BLaER1 (cell line): Measurements from ENCODE around the gene HSPB9.

Experiments
- H3K27ac ChIP-seq: shearing (Covaris generic); formaldehyde crosslinking; 2 replicates; pipeline ENCODE4 v1.8.1; 2022
- H3K27me3 ChIP-seq: shearing (Covaris generic); formaldehyde crosslinking; 2 replicates; pipeline ENCODE4 v1.8.1; 2022
- H3K36me3 ChIP-seq: shearing (Covaris generic); formaldehyde crosslinking; 2 replicates; pipeline ENCODE4 v1.8.1; 2022
- H3K4me1 ChIP-seq: shearing (Covaris generic); formaldehyde crosslinking; 2 replicates; pipeline ENCODE4 v1.8.1; 2022
- H3K4me2 ChIP-seq: shearing (Covaris generic); formaldehyde crosslinking; 2 replicates; pipeline ENCODE4 v1.8.1; 2022
- H3K4me3 ChIP-seq: shearing (Covaris generic); formaldehyde crosslinking; 2 replicates; pipeline ENCODE4 v1.8.1; 2022
- H3K9ac ChIP-seq: shearing (Covaris generic); formaldehyde crosslinking; 2 replicates; pipeline ENCODE4 v1.8.1; 2022
- H3K9me3 ChIP-seq: shearing (Covaris generic); formaldehyde crosslinking; 2 replicates; pipeline ENCODE4 v1.8.1; 2022
- H4K20me1 ChIP-seq: shearing (Covaris generic); formaldehyde crosslinking; 2 replicates; pipeline ENCODE4 v1.8.1; 2022
- Cebpa-rat ChIP-seq: shearing (Covaris generic); IDR thresholded peaks from 2 replicates; pipeline ENCODE4 v1.8.1; 2022

HSPB9 gene

DNA sequence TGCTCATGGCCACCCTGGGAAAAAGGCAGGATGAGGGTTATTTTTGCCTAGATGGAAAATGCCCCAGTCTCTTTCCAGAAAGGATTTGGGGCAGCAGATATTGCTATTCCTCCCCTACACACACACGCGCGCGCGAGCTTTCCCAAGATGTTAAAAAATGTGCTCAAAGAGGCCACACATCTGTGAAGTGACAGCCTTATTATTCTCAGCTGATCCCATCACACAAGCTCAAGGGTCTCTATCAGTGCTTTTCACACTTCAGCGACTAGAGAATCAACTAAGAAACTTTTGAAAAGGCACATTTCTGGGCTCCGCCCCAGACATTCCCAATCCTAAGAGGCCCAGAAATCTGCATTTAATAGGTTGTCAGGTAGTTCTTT is 37.9 kb downstream of the HSPB9 start:
- Histone ChIP-seq H3K27me3 (no peaks in the 10 kb centered on the region), H3K36me3 (no peaks in the 10 kb centered on the region), H4K20me1 (no peaks in the 10 kb centered on the region), H3K4me2 (peak overlapping the region; percentile 71), H3K4me1 (peaks cover 40% of the 10 kb centered on the region), H3K9me3 (no peaks in the 10 kb centered on the region), H3K4me3 (no peak overlapping the region), H3K9ac (peak overlapping the region; percentile 38; the same call in 1 of the 2 replicates), H3K27ac (peak overlapping the region; percentile 65; the same call in 1 of the 2 replicates)
- TF ChIP-seq Cebpa-rat, result no peak

GRCh38 chr17:42163113-42163512 is 40.5 kb downstream of the HSPB9 start:
- Histone ChIP-seq H3K36me3 (no peaks in the 10 kb centered on the region), H3K4me2 (no peak overlapping the region), H3K9me3 (no peaks in the 10 kb centered on the region), H3K27ac (no peak overlapping the region), H3K4me1 (peaks cover 33% of the 10 kb centered on the region), H3K4me3 (no peak overlapping the region), H3K9ac (no peak overlapping the region), H4K20me1 (no peaks in the 10 kb centered on the region), H3K27me3 (no peaks in the 10 kb centered on the region)
- TF ChIP-seq Cebpa-rat, result no peak

- Histone ChIP-seq H3K4me3 (no peak overlapping the region), H3K36me3 (no peaks in the 10 kb centered on the region), H3K4me1 (peaks cover 33% of the 10 kb centered on the region), H3K9me3 (no peaks in the 10 kb centered on the region), H3K27ac (no peak overlapping the region), H3K9ac (no peak overlapping the region), H3K27me3 (no peaks in the 10 kb centered on the region), H3K4me2 (no peak overlapping the region), H4K20me1 (no peaks in the 10 kb centered on the region)
- no peak for TF ChIP-seq Cebpa-rat
Observed at GRCh38 chr17:42163696-42164407, 41.2 kb downstream of the HSPB9 start.

- Histone ChIP-seq H3K36me3 (no peaks in the 10 kb centered on the region), H3K4me1 (peaks cover 16% of the 10 kb centered on the region), H3K27me3 (no peaks in the 10 kb centered on the region), H3K9ac (no peak overlapping the region), H3K9me3 (no peaks in the 10 kb centered on the region), H3K27ac (no peak overlapping the region), H4K20me1 (no peaks in the 10 kb centered on the region), H3K4me3 (no peak overlapping the region), H3K4me2 (no peak overlapping the region)
- no peak for TF ChIP-seq Cebpa-rat
Observed at GRCh38 chr17:42165751-42166150, 43.1 kb downstream of the HSPB9 start.

DNA sequence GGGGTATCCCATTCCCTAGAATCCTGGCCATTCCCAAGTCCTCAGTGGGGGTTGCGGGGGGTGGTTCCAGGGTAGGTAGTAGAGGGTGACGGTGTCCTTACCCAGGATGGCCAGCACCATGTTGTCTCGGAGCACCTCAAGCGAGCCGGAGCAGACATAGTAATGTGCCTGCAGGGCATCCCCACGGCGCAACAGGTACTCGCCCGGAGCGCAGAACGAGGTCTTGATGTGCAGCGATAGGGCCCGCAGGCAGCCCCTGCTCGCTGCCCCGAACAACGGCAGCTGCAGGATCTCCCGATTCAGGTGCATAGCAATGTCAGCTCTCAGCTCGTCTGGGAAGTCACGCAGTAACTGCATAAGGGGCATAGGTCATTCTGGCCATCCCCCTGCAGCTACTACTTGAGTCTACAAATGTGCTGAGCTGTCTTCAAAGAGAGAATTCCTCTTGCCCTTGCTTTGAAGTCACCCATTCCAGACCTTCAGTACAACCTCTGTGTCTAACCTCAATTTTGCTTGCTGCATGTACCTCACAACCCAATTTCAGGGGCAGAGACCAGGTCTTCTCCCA is 43.7 kb downstream of the HSPB9 start:
- Histone ChIP-seq H3K27me3 (no peaks in the 10 kb centered on the region), H3K36me3 (no peaks in the 10 kb centered on the region), H3K4me3 (no peak overlapping the region), H3K9ac (no peak overlapping the region), H3K4me2 (no peak overlapping the region), H4K20me1 (no peaks in the 10 kb centered on the region), H3K9me3 (no peaks in the 10 kb centered on the region), H3K27ac (no peak overlapping the region), H3K4me1 (peaks cover 11% of the 10 kb centered on the region)
- no peak for TF ChIP-seq Cebpa-rat

- TF ChIP-seq Cebpa-rat, result no peak
- Histone ChIP-seq H4K20me1 (no peaks in the 10 kb centered on the region), H3K36me3 (no peaks in the 10 kb centered on the region), H3K9ac (no peak overlapping the region), H3K4me2 (no peak overlapping the region), H3K27ac (no peak overlapping the region), H3K4me3 (no peak overlapping the region), H3K27me3 (no peaks in the 10 kb centered on the region), H3K9me3 (no peaks in the 10 kb centered on the region), H3K4me1 (no peaks in the 10 kb centered on the region)
Observed at GRCh38 chr17:42167807-42168206, 45.2 kb downstream of the HSPB9 start.

GRCh38 chr17:42169351-42169750 is 46.7 kb downstream of the HSPB9 start:
- Histone ChIP-seq H3K27ac (no peak overlapping the region), H3K9me3 (no peaks in the 10 kb centered on the region), H3K27me3 (no peaks in the 10 kb centered on the region), H3K4me3 (no peak overlapping the region), H3K36me3 (no peaks in the 10 kb centered on the region), H3K9ac (no peak overlapping the region), H3K4me2 (no peak overlapping the region), H3K4me1 (peaks cover 4% of the 10 kb centered on the region; the same call in 1 of the 2 replicates), H4K20me1 (no peaks in the 10 kb centered on the region)
- TF ChIP-seq Cebpa-rat, result no peak

DNA sequence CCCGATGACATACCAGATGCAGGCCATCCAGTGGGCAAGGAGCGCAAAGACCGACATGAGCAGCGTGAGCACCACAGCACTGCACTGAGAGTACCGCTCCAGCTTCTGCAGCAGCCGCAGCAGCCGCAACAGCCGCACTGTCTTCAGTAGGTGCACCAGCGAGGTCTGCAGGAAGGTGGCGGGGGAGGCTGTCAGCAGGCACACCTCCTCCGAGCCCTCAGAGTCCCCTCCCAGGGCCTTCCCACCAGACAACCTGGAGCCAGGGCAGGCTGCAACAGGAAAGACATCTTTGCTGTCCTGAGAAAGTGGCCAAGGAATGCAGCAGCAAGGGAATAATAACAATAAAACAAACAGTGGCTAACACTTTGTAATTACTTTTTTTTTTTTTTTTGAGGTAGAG is 49.2 kb downstream of the HSPB9 start:
- H3K27ac ChIP-seq, result no peak overlapping the region
- H3K4me2 ChIP-seq, result no peak overlapping the region
- TF ChIP-seq Cebpa-rat, result no peak
- H3K9ac ChIP-seq, result no peak overlapping the region
- no peaks in the 10 kb centered on the region for H3K36me3 ChIP-seq
- no peaks in the 10 kb centered on the region for H3K27me3 ChIP-seq
- peaks cover 6% of the 10 kb centered on the region; the same call in 1 of the 2 replicates for H3K4me1 ChIP-seq
- H3K9me3 ChIP-seq, result no peaks in the 10 kb centered on the region
- no peaks in the 10 kb centered on the region for H4K20me1 ChIP-seq
- no peak overlapping the region for H3K4me3 ChIP-seq
